IPS-15b (cell line): ENCODE results near the gene IQSEC1.

Experiments used
- H3K27me3 ChIP-seq: one replicate; pipeline ENCODE4 v1.6.1; 2013; ENCODE audit warnings: low read length; ENCODE audit not compliant: control insufficient read depth, insufficient read depth
- H3K36me3 ChIP-seq: one replicate; pipeline ENCODE4 v1.6.1; 2013; ENCODE audit warnings: low read length; ENCODE audit not compliant: control insufficient read depth, insufficient read depth
- H3K4me1 ChIP-seq: one replicate; pipeline ENCODE4 v1.6.1; 2013; ENCODE audit warnings: mild to moderate bottlenecking, low read length; ENCODE audit not compliant: control insufficient read depth, insufficient read depth
- H3K4me3 ChIP-seq: one replicate; pipeline ENCODE4 v1.5.1; 2013; ENCODE audit warnings: low read depth, low read length
- H3K9ac ChIP-seq: one replicate; pipeline ENCODE4 v1.6.1; 2013; ENCODE audit warnings: low read depth, mild to moderate bottlenecking, low read length
- H3K9me3 ChIP-seq: one replicate; pipeline ENCODE4 v1.6.1; 2013; ENCODE audit warnings: mild to moderate bottlenecking, low read length; ENCODE audit not compliant: control insufficient read depth, insufficient read depth

The IQSEC1 gene

DNA sequence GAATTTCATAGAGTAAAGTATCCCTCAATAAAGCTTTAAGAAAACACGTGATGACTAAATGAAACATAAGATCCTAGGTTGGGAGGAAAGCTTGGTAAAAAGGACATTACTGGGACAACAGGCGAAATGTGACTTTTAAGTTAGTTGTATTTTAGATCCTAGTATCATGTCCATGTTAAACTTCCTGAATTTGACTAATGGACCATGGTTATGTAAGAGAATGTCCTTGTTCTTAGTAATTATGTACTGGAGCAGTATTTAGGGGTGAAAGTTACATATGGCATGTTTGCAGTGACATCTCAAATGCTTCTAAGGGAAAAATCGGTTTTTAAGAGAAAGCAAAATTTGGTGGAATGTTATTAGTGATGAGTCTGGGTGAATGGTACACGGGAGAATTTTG lies 69.6 kb downstream of the IQSEC1 start:
- Histone ChIP-seq H3K4me1 (peaks cover 5% of the 10 kb centered on the region), H3K36me3 (no peaks in the 10 kb centered on the region), H3K4me3 (no peak overlapping the region), H3K27me3 (no peaks in the 10 kb centered on the region), H3K9ac (no peak overlapping the region), H3K9me3 (no peaks in the 10 kb centered on the region)

DNA sequence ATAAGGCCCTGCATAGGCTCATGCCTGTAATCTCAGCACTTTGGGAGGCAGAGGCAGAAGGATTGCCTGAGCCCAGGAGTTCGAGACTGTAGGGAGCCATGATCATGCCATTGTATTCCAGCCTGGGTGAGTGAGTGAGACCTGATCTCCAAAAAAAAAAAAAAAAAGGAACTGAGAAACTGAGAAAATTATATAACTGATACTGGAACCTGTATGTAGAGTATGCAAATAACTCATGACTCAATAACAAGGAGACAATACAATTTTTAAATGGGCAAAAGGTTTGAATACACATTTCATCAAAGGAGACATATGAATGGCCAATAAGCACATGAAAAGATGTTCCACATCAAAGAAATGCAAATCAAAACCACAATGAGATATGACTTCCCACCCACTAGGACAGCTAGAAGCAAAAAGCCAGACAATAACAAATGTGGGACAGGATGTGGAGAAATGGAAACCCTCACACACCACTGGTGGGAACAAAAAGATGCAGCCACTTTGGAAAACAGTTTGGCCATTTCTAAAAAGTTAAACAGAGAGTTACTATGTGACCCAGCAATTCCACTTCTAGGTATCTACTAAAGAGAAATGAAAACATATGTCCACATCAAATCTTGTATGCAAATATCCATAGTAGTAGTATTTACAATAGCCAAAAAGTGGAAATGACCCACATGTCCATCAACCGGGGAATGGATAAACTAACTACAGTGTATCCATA lies 70.7 kb downstream of the IQSEC1 start:
- H3K9ac ChIP-seq: no peak overlapping the region
- H3K9me3 ChIP-seq: no peaks in the 10 kb centered on the region
- peaks cover 5% of the 10 kb centered on the region for H3K4me1 ChIP-seq
- H3K4me3 ChIP-seq: no peak overlapping the region
- no peaks in the 10 kb centered on the region for H3K36me3 ChIP-seq
- H3K27me3 ChIP-seq: no peaks in the 10 kb centered on the region

DNA sequence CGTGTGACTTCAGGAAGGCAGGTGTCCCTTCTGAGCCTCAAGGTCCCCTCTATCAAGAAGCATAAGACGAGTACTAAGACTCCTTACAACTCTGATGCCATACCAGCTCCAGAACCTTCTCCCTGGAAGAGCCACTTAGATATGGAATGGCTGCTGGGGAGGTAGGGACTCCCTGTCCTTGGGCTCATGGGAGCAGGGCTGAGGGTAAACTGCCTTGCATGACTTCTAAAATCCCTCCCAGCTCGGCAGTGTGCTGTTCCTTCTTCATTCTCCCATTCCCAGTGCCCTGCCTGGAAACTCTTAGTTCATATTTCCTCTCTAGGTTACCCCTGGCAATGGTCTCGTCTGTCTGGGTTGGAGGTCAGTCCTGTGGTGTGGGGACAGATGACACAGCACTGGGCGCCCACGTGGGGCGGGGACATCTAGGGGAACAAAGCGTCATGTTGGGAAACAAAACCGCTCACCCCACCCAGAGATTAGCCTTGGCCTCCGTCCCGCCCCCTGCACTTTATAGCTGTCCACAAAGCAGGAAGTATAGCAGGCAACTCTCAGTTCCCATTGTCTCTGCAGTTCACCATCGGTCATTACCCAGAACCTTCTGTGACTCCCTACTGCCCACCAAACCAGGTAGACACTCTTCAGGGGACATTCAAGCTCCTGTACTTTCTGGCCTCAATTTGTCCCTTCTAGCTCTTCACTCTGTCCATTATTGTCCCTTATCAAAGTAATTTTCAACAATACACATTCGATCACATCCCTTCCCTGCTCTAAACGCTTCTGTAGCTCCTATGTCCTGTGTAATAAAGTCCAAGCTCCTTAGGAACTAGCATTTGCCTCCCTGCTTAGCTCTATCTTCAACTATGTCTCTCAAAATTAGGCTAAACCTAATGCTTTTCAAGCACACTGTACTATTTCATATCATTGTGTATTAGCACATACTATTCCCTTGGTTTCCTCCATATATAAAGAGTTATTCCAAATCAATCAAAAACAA lies 73.8 kb downstream of the IQSEC1 start:
- no peaks in the 10 kb centered on the region for H3K36me3 ChIP-seq
- H3K27me3 ChIP-seq: peaks cover 3% of the 10 kb centered on the region
- no peak overlapping the region for H3K9ac ChIP-seq
- peaks cover 5% of the 10 kb centered on the region for H3K4me1 ChIP-seq
- no peaks in the 10 kb centered on the region for H3K9me3 ChIP-seq
- no peak overlapping the region for H3K4me3 ChIP-seq

DNA sequence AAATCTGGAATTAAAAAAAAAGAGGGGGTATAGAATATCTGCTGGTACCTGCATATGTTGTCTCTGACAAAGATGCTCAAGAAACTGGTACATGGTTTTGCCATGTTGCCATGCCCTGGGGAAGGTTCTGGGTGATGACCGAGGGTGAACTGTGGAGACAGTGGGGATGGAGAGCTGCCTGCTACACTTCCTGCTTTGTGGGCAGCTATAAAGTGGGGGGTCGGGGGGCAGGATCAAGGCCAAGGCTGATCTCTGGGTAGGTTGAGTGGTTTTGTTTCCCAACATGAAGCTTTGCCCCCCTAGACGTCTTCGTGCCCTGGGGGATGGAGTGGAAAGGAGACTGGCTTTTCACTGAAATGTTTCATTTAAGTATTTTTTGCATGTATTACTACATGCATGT lies 74.6 kb downstream of the IQSEC1 start:
- Histone ChIP-seq H3K9ac (no peak overlapping the region), H3K27me3 (peaks cover 3% of the 10 kb centered on the region), H3K4me3 (no peak overlapping the region), H3K4me1 (peaks cover 5% of the 10 kb centered on the region), H3K9me3 (no peaks in the 10 kb centered on the region), H3K36me3 (no peaks in the 10 kb centered on the region)

DNA sequence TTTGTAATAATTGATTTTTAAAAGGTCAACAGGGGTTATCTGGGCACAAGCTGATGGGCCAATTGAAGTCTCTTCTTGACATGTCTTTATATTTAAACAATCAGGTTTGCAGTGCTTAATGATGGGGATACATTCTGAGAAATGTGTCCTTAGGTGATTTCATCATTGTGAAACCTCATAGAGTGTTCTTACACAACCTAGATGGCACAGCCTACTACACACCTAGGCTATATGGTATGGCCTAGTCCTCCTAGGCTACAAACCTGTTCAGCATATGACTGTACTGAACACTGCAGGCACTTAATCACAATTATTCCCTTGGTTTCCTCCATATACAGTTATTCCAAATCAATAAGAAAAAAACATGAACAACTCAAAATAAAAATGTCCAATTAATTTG lies 75.8 kb downstream of the IQSEC1 start:
- H3K4me3 ChIP-seq: no peak overlapping the region
- no peaks in the 10 kb centered on the region for H3K9me3 ChIP-seq
- peaks cover 5% of the 10 kb centered on the region for H3K4me1 ChIP-seq
- peaks cover 9% of the 10 kb centered on the region for H3K27me3 ChIP-seq
- no peaks in the 10 kb centered on the region for H3K36me3 ChIP-seq
- H3K9ac ChIP-seq: no peak overlapping the region

DNA sequence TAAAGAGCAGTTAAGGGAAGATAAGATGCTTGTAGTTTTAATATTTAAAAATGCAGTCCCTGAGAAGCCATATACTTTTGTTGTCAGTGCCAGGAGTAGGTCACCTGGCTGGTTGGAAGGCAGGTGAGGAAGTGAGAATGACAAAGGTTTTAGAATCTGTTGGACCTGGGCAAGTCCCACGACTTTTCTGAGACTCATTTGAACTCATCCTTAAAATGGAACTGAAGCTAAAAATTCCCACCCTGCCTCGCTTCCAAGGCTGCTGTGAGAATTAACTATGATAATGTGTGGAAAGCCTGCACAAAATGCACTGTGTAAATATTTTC lies 77.1 kb downstream of the IQSEC1 start:
- Histone ChIP-seq H3K4me3 (no peak overlapping the region), H3K9me3 (no peaks in the 10 kb centered on the region), H3K36me3 (no peaks in the 10 kb centered on the region), H3K27me3 (peaks cover 10% of the 10 kb centered on the region), H3K9ac (no peak overlapping the region), H3K4me1 (peaks cover 5% of the 10 kb centered on the region)

DNA sequence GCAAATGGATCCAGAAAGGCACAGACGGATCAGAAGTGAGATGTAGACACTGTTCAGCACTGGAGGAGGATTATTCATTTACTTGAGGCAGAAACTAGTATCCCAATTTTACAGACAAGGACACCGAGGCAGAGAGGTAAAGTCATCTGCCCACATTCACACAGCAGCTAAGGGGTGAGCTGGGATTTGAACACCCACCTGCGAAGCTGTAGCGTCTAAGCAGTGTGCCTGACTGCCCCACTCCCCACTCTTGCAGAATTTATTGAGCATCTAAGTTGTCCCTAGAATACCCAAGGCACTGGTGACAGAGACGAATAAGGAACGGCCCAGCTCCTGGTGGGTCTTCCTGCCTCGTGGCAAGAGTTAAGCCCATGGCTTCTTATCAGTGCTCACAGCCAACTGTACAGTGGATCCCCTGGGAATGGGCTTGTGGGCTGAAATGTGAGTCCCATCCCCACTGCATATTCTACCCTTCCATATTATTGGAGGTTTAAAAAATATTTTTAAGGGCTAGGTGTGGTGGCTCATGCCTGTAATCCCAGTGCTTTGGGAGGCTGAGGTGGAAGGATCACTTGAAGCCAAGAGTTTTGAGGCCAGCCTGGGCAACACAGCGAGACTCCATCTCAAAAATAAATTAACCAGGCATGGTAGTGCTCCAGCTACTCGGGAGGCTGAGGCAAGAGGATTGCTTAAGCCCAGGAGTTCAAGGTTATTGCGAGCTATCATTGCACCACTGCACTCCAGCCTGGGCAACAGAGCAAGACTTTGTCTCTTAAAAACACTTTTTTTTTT lies 77.6 kb downstream of the IQSEC1 start:
- no peak overlapping the region for H3K9ac ChIP-seq
- H3K36me3 ChIP-seq: no peaks in the 10 kb centered on the region
- H3K27me3 ChIP-seq: peaks cover 10% of the 10 kb centered on the region
- H3K4me1 ChIP-seq: peaks cover 5% of the 10 kb centered on the region
- no peak overlapping the region for H3K4me3 ChIP-seq
- no peaks in the 10 kb centered on the region for H3K9me3 ChIP-seq

DNA sequence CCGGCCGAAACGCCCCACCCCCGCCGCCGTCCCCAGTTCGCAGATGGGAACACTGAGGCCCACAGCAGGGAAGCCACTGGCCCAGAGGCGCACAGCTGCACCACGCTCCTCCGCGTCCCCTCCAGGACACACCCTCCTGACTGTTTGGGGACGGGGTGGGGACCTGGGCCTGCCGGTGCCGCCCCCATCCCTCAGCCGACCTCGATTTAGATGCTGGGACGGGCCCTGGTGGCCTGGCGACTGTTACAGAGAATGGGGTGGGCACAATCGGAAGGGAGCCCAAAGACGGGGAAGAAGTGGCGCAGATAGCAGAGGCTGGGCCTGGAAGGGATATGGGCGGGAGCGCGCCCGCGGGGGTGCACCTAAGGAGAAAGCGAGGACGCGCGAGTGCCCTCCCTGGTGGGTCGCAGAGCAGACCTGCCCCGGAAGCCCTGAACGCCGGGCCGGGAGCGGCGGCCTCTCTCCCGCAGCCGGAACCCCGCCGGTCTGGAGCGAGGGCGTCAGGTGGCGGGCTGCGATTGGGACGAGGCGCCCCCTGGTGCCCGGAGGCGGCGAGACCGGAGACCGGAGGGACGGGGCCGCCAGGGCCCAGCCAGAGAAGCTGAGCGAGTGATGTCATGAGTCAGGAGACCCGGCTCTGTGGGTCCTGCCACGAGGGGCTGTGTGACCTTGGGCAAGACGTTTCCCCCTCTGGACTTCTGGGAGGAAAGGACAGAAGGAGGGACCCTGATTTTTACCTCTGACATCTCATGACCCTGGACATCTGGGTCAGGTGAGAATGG lies 78.4 kb downstream of the IQSEC1 start:
- no peaks in the 10 kb centered on the region for H3K9me3 ChIP-seq
- peaks cover 10% of the 10 kb centered on the region for H3K27me3 ChIP-seq
- H3K9ac ChIP-seq: peak overlapping the region; percentile 12
- H3K4me1 ChIP-seq: peaks cover 5% of the 10 kb centered on the region
- no peaks in the 10 kb centered on the region for H3K36me3 ChIP-seq
- H3K4me3 ChIP-seq: peak overlapping the region; percentile 74

DNA sequence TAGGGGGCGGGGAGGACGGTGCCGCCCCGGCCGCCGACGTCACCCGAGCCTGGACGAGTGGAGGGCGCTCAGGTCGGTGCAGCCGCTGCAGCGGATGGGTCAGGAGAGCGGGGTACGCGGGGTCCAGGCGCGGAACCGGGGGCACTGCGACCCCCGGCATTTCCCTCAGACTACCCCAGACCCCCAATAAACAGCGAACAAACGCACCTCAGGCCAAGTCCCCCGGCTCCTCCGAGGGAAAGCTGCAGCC lies 78.9 kb downstream of the IQSEC1 start:
- peaks cover 5% of the 10 kb centered on the region for H3K4me1 ChIP-seq
- H3K4me3 ChIP-seq: peak overlapping the region; percentile 74
- H3K9ac ChIP-seq: peak overlapping the region; percentile 12
- H3K9me3 ChIP-seq: no peaks in the 10 kb centered on the region
- H3K27me3 ChIP-seq: peaks cover 10% of the 10 kb centered on the region
- H3K36me3 ChIP-seq: no peaks in the 10 kb centered on the region

DNA sequence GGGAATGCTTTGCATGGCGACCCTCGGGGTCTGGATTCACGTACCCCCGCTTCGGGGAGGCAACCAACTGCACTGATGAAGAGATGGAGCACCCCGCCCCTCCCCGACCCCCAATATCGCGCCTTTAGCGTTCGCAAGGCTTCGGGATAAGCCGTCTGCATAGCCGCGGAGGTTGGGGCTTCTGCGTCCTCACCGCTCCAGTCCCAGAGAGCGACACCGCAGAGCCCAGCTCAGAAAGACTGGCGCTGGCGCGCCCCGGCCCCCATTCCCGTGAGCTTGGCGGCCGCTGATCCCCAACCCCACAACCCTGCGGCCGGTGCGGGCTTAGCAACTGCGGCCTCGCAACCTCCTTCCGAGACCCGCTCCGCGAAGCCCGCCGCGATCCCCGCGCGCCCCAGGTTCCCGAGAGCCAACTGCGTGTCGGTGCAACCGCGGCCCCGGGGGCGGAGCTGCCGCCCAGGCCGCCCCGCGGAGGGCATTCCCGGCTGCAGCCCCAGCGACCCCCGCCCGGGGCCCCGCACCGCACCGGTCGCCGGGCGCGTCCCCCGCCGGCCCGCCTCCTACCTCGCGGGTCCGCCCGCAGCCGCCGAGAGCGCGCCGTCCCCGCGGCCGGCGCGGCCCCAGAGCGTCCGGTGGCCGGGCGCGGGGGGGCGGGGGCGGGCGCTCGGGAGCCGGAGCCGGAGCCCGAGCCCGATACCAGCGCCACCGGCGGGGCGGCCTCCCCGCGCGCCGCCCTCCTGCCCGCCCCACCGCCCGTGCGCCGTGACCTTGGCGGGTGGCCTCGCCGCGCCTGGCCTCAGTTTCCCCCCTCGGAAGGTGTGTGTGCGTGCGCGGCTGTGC lies 79.5 kb downstream of the IQSEC1 start:
- Histone ChIP-seq H3K4me1 (peaks cover 5% of the 10 kb centered on the region), H3K4me3 (peak overlapping the region; percentile 75), H3K9ac (peak overlapping the region; percentile 65), H3K9me3 (no peaks in the 10 kb centered on the region), H3K36me3 (no peaks in the 10 kb centered on the region), H3K27me3 (peaks cover 10% of the 10 kb centered on the region)
